Mesenchymal stem cell (in vitro differentiated cells and primary cell): ENCODE measurements around the gene RETN.

Experiments
- DNase-seq: peaks from one replicate; pipeline ENCODE4 v3.0.0-alpha.2; 2013
- H2AFZ ChIP-seq: one replicate; pipeline ENCODE4 v1.6.1; 2013; ENCODE audit warnings: low read depth, mild to moderate bottlenecking, control low read depth, inconsistent platforms, low read length, moderate library complexity
- H2AK5ac ChIP-seq: 2 replicates; pipeline ENCODE4 v1.6.1; 2013; ENCODE audit warnings: low read length, moderate library complexity, mild to moderate bottlenecking, inconsistent platforms; ENCODE audit not compliant: severe bottlenecking
- H2BK120ac ChIP-seq: one replicate; pipeline ENCODE4 v1.6.1; 2013; ENCODE audit warnings: low read depth, mild to moderate bottlenecking, inconsistent platforms, low read length, moderate library complexity
- H2BK12ac ChIP-seq, 2 experiments: one replicate each; pipeline ENCODE4 v1.6.1; 2013; ENCODE audit warnings: inconsistent platforms in 2 of 2, low read length in 2 of 2, mild to moderate bottlenecking in 2 of 2, moderate library complexity in 2 of 2, control low read depth in 1 of 2
- H2BK15ac ChIP-seq: one replicate; pipeline ENCODE4 v1.6.1; 2013; ENCODE audit warnings: mild to moderate bottlenecking, low read depth, inconsistent platforms; ENCODE audit not compliant: poor library complexity, severe bottlenecking
- H2BK5ac ChIP-seq: 2 replicates; pipeline ENCODE4 v1.6.1; 2013; ENCODE audit warnings: low read depth, mild to moderate bottlenecking, low read length, control low read depth, inconsistent platforms; ENCODE audit not compliant: poor library complexity, severe bottlenecking
- H3K14ac ChIP-seq, 2 experiments: one replicate each; pipeline ENCODE4 v1.6.1; 2013; ENCODE audit warnings: inconsistent platforms in 2 of 2, low read length in 2 of 2, control low read depth in 1 of 2, mild to moderate bottlenecking in 1 of 2, moderate library complexity in 1 of 2
- H3K18ac ChIP-seq, 2 experiments: one replicate each; pipeline ENCODE4 v1.6.1; 2013; ENCODE audit warnings: inconsistent platforms in 2 of 2, low read length in 2 of 2, control low read depth in 1 of 2, low read depth in 1 of 2, mild to moderate bottlenecking in 1 of 2
- H3K23ac ChIP-seq, 2 experiments: one replicate each; pipeline ENCODE4 v1.6.1; 2013; ENCODE audit warnings: inconsistent platforms in 2 of 2, low read length in 2 of 2, mild to moderate bottlenecking in 2 of 2, moderate library complexity in 2 of 2, control low read depth in 1 of 2
- H3K27ac ChIP-seq: 2 replicates; pipeline ENCODE4 v1.5.1; 2013; ENCODE audit warnings: mild to moderate bottlenecking, moderate library complexity, low read length, control low read depth, inconsistent platforms; ENCODE audit not compliant: poor library complexity, severe bottlenecking
- H3K27me3 ChIP-seq, 2 experiments: 2 replicates each; pipeline versions ENCODE4 v1.6.1 to v1.7.0; 2013; ENCODE audit warnings: low read length in 2 of 2, mild to moderate bottlenecking in 2 of 2, moderate library complexity in 2 of 2, control low read depth in 1 of 2, inconsistent platforms in 1 of 2; ENCODE audit not compliant: control insufficient read depth in 1 of 2, insufficient read depth in 1 of 2
- H3K36me3 ChIP-seq, 2 experiments: 2 replicates each; pipeline versions ENCODE4 v1.6.1 to v1.7.0; 2013; ENCODE audit warnings: low read length in 2 of 2, control low read depth in 1 of 2, inconsistent platforms in 1 of 2, low read depth in 1 of 2, mild to moderate bottlenecking in 1 of 2; ENCODE audit not compliant: insufficient read depth in 2 of 2, control insufficient read depth in 1 of 2
- H3K4ac ChIP-seq, 2 experiments: one replicate each; pipeline ENCODE4 v1.6.1; 2013; ENCODE audit warnings: inconsistent platforms in 2 of 2, low read length in 2 of 2, mild to moderate bottlenecking in 2 of 2, moderate library complexity in 2 of 2, control low read depth in 1 of 2, low read depth in 1 of 2
- H3K4me1 ChIP-seq: 2 replicates; pipeline ENCODE4 v1.6.1; 2013; ENCODE audit warnings: low read depth, low read length, control low read depth; ENCODE audit not compliant: control insufficient read depth, insufficient read depth
- H3K4me2 ChIP-seq: 2 replicates; pipeline ENCODE4 v1.6.1; 2013; ENCODE audit warnings: low read length, mild to moderate bottlenecking, inconsistent platforms; ENCODE audit not compliant: poor library complexity, severe bottlenecking
- H3K4me3 ChIP-seq, 2 experiments: 2 replicates each; pipeline versions ENCODE4 v1.5.1 to v1.7.0; 2013; ENCODE audit warnings: low read length in 2 of 2, mild to moderate bottlenecking in 2 of 2, control low read depth in 1 of 2, low read depth in 1 of 2; ENCODE audit not compliant: insufficient read depth in 1 of 2
- H3K79me1 ChIP-seq: replicated peaks from 2 replicates; pipeline ENCODE4 v1.6.1; 2013; ENCODE audit warnings: mild to moderate bottlenecking, control low read depth, low read length, inconsistent platforms; ENCODE audit not compliant: poor library complexity, severe bottlenecking
- H3K9ac ChIP-seq: 2 replicates; pipeline ENCODE4 v1.7.0; 2013; ENCODE audit warnings: mild to moderate bottlenecking, low read length, moderate library complexity
- H3K9me3 ChIP-seq: 2 replicates; pipeline ENCODE4 v1.7.0; 2013; ENCODE audit warnings: mild to moderate bottlenecking, low read length; ENCODE audit not compliant: control insufficient read depth
- H4K8ac ChIP-seq: one replicate; pipeline ENCODE4 v1.6.1; 2013; ENCODE audit warnings: inconsistent platforms, mild to moderate bottlenecking, low read length, moderate library complexity
- H4K91ac ChIP-seq: one replicate; pipeline ENCODE4 v1.6.1; 2013; ENCODE audit warnings: mild to moderate bottlenecking, low read length, inconsistent platforms
- WGBS: methylation state at CpG from one replicate; pipeline ENCODE4 v1.1.7; 2013; ENCODE audit warnings: mixed read lengths; 5-methylcytosine and 5-hydroxymethylcytosine counted together

The RETN gene

GRCh38 chr19:7679771-7680605 is 11.1 kb downstream of the RETN start:
- 51% methylated on average over 22 of the region's 22 CpGs for WGBS
- H2AFZ ChIP-seq: peak overlapping the region; percentile 100
- H2BK5ac ChIP-seq: no peak overlapping the region
- H3K27me3 ChIP-seq: peaks cover 18 to 38% of the 10 kb centered on the region in 2 experiments
- peak overlapping the region; percentile 94 for H3K9ac ChIP-seq
- H3K27ac ChIP-seq: no peak overlapping the region
- peak overlapping the region in 1 of 2 experiments; percentile 89 for H3K18ac ChIP-seq
- peak overlapping the region in 1 of 2 experiments; percentile 83 for H3K14ac ChIP-seq
- H2BK15ac ChIP-seq: no peak overlapping the region
- peak overlapping the region; percentile 45 for H2AK5ac ChIP-seq
- H3K4me3 ChIP-seq: peak overlapping the region; percentile 45 to 93
- H4K91ac ChIP-seq: peak overlapping the region; percentile 86
- no peak for DNase-seq
- H3K4me1 ChIP-seq: peaks cover 17% of the 10 kb centered on the region
- peak overlapping the region in 1 of 2 experiments; percentile 85 for H3K4ac ChIP-seq
- H3K23ac ChIP-seq: no peak overlapping the region
- peaks cover 17 to 27% of the 10 kb centered on the region in 2 experiments for H3K36me3 ChIP-seq
- H3K79me1 ChIP-seq: peaks cover 22% of the 10 kb centered on the region
- H3K4me2 ChIP-seq: peak overlapping the region; percentile 86
- H2BK12ac ChIP-seq: peak overlapping the region; percentile 78 to 79
- no peak overlapping the region for H2BK120ac ChIP-seq
- no peaks in the 10 kb centered on the region for H3K9me3 ChIP-seq
- peak overlapping the region; percentile 99 for H4K8ac ChIP-seq

GRCh38 chr19:7680606-7681339 is 11.9 kb downstream of the RETN start, which contains the start of gene TRAPPC5:
Gene TRAPPC5, plus strand, starts transcription at chr19:7680833. Its CDS starts 1,421 bp downstream, at chr19:7682254.
- DNase-seq: peak; percentile 75
- H3K23ac ChIP-seq: peak within 1 kb of the TSS; percentile 90 to 96
- H3K79me1 ChIP-seq: peaks cover 23% of the 10 kb centered on the region
- H3K4me3 ChIP-seq: peak within 1 kb of the TSS; percentile 93 to 100
- H3K9ac ChIP-seq: peak within 1 kb of the TSS; percentile 94
- peak within 1 kb of the TSS; percentile 97 to 99 for H3K18ac ChIP-seq
- peaks cover 18 to 37% of the 10 kb centered on the region in 2 experiments for H3K27me3 ChIP-seq
- H2BK5ac ChIP-seq: no peak within 1 kb of the TSS
- peak within 1 kb of the TSS; percentile 96 to 98 for H3K14ac ChIP-seq
- H3K4me2 ChIP-seq: peak within 1 kb of the TSS; percentile 86
- peak within 1 kb of the TSS; percentile 98 for H2BK120ac ChIP-seq
- under 1% methylated on average over 46 of the region's 79 CpGs for WGBS
- peak within 1 kb of the TSS; percentile 99 for H4K8ac ChIP-seq
- peak within 1 kb of the TSS; percentile 92 for H2BK15ac ChIP-seq
- H3K4ac ChIP-seq: peak within 1 kb of the TSS; percentile 87 to 99
- H3K9me3 ChIP-seq: no peaks in the 10 kb centered on the region
- peaks cover 17 to 32% of the 10 kb centered on the region in 2 experiments for H3K36me3 ChIP-seq
- no peak within 1 kb of the TSS for H3K27ac ChIP-seq
- H2AK5ac ChIP-seq: peak within 1 kb of the TSS; percentile 45
- peak within 1 kb of the TSS; percentile 86 for H4K91ac ChIP-seq
- H2AFZ ChIP-seq: peak within 1 kb of the TSS; percentile 100
- H2BK12ac ChIP-seq: peak within 1 kb of the TSS; percentile 78 to 79
- H3K4me1 ChIP-seq: peaks cover 17% of the 10 kb centered on the region

GRCh38 chr19:7681340-7682174 is 12.7 kb downstream of the RETN start:
- H3K4me1 ChIP-seq: peaks cover 17% of the 10 kb centered on the region
- H3K14ac ChIP-seq: no peak overlapping the region
- peak; percentile 71 for DNase-seq
- H3K79me1 ChIP-seq: peaks cover 23% of the 10 kb centered on the region
- no peak overlapping the region for H2BK5ac ChIP-seq
- 28% methylated on average over 43 of the region's 43 CpGs for WGBS
- no peak overlapping the region for H3K27ac ChIP-seq
- H3K23ac ChIP-seq: peak overlapping the region in 1 of 2 experiments; percentile 96
- H2BK15ac ChIP-seq: peak overlapping the region; percentile 60
- H3K4me3 ChIP-seq: peak overlapping the region; percentile 93 to 100
- peak overlapping the region; percentile 94 for H3K9ac ChIP-seq
- peak overlapping the region; percentile 98 for H2BK120ac ChIP-seq
- no peak overlapping the region for H2AK5ac ChIP-seq
- H4K91ac ChIP-seq: peak overlapping the region; percentile 82
- peak overlapping the region; percentile 99 for H4K8ac ChIP-seq
- peaks cover 17 to 32% of the 10 kb centered on the region in 2 experiments for H3K36me3 ChIP-seq
- peaks cover 18 to 31% of the 10 kb centered on the region in 2 experiments for H3K27me3 ChIP-seq
- H2BK12ac ChIP-seq: peak overlapping the region in 1 of 2 experiments; percentile 74
- peak overlapping the region; percentile 79 for H3K4me2 ChIP-seq
- H3K18ac ChIP-seq: peak overlapping the region; percentile 97 to 99
- H3K9me3 ChIP-seq: no peaks in the 10 kb centered on the region
- H3K4ac ChIP-seq: peak overlapping the region; percentile 6 to 99
- peak overlapping the region; percentile 89 for H2AFZ ChIP-seq
